B cell (primary cell): Measurements from ENCODE around the gene RELL2. TPM values are rescaled to one million over a fixed set of nuclear protein-coding genes. Genes with fewer than 3 reads are reported as not detected.

Source experiments
- ATAC-seq: fragments of 200-7000 bp; cut with Tn5 transposase; one replicate; pipeline ENCODE4 v1.10.0; 2021; ENCODE audit warnings: low read depth, mild to moderate bottlenecking, moderate number of reproducible peaks, moderate library complexity
- CTCF ChIA-PET: fragments of 350-600 bp; sonication (Branson Sonifier 250); formaldehyde crosslinking; loops from one replicate; lab custom pipeline; 2021; ENCODE audit warnings: antibody characterized with exemption, inconsistent platforms; lab: Charles Lee
- POLR2A ChIA-PET: fragments of 350-600 bp; sonication (Branson Sonifier 250); formaldehyde crosslinking; loops from one replicate; lab custom pipeline; 2021; ENCODE audit warnings: antibody characterized with exemption; lab: Charles Lee
- DNase-seq: peaks from one replicate; pipeline ENCODE4 v3.0.0; 2013
- H2AFZ ChIP-seq: 2 replicates; pipeline ENCODE4 v1.6.1; 2012; ENCODE audit warnings: mild to moderate bottlenecking, low read depth, low read length; ENCODE audit not compliant: insufficient read depth, poor library complexity, severe bottlenecking
- H3K27ac ChIP-seq, 2 donors: 1 replicate in 1 of 2; 2 replicates in 1 of 2; pipeline ENCODE4 v1.5.1; 2012 to 2013; ENCODE audit warnings: low read length in 2 of 2, mild to moderate bottlenecking in 2 of 2, moderate library complexity in 1 of 2
- H3K27me3 ChIP-seq, 4 experiments: fragments of 200-600 bp in 1 of 4; sonication (generic) in 1 of 4; replicated peaks in 1 of 4; 1 replicate in 2 of 4; 2 replicates in 2 of 4; pipeline versions ENCODE4 v1.6.1 to v1.7.0; 2013 to 2016; ENCODE audit warnings: low read length in 3 of 4, mild to moderate bottlenecking in 2 of 4, mixed read lengths in 1 of 4, moderate library complexity in 1 of 4; ENCODE audit not compliant: insufficient read depth in 4 of 4, control insufficient read depth in 3 of 4; ENCODE audit errors: control extremely low read depth in 1 of 4
- H3K36me3 ChIP-seq, 2 experiments: replicated peaks in 1 of 2; 1 replicate in 1 of 2; 2 replicates in 1 of 2; pipeline versions ENCODE4 v1.6.1 to v1.7.1; 2013; ENCODE audit warnings: low read length in 1 of 2; ENCODE audit not compliant: insufficient read depth in 2 of 2, control insufficient read depth in 1 of 2; ENCODE audit errors: control extremely low read depth in 1 of 2, extremely low read depth in 1 of 2
- H3K4me1 ChIP-seq, 2 donors: fragments of 200-600 bp in 1 of 2; sonication (generic) in 1 of 2; 1 replicate in 1 of 2; 2 replicates in 1 of 2; pipeline versions ENCODE4 v1.5.1 to v1.6.1; 2013 to 2017; ENCODE audit warnings: low read length in 2 of 2; ENCODE audit not compliant: control insufficient read depth in 2 of 2, insufficient read depth in 2 of 2
- H3K4me2 ChIP-seq: replicated peaks from 2 replicates; pipeline ENCODE3; 2012; ENCODE audit warnings: mild to moderate bottlenecking, low read depth, low read length; ENCODE audit not compliant: poor library complexity, severe bottlenecking
- H3K4me3 ChIP-seq, 5 experiments: fragments of 200-600 bp in 1 of 5; sonication (generic) in 1 of 5; 1 replicate in 3 of 5; 2 replicates in 2 of 5; pipeline versions ENCODE4 v1.5.1 to v1.7.0; 2011 to 2016; ENCODE audit warnings: low read length in 4 of 5, mild to moderate bottlenecking in 4 of 5, low read depth in 2 of 5, control low read depth in 1 of 5, moderate library complexity in 1 of 5; ENCODE audit not compliant: insufficient read depth in 1 of 5; ENCODE audit errors: control extremely low read depth in 1 of 5, extremely low read depth in 1 of 5
- H3K79me2 ChIP-seq: fragments of 200-600 bp; sonication (generic); one replicate; pipeline ENCODE4 v1.6.0; 2016; ENCODE audit warnings: low read length; ENCODE audit not compliant: control insufficient read depth, insufficient read depth
- H3K9ac ChIP-seq: fragments of 200-600 bp; sonication (generic); 2 replicates; pipeline ENCODE4 v1.6.1; 2017; ENCODE audit warnings: mild to moderate bottlenecking, low read length, moderate library complexity
- H3K9me3 ChIP-seq, 3 donors: one replicate each; pipeline versions ENCODE4 v1.6.1 to v1.7.1; 2013; ENCODE audit warnings: low read length in 2 of 3; ENCODE audit not compliant: control insufficient read depth in 2 of 3, insufficient read depth in 1 of 3; ENCODE audit errors: control extremely low read depth in 1 of 3
- H4K20me1 ChIP-seq: 2 replicates; pipeline ENCODE4 v1.6.0; 2012; ENCODE audit warnings: mild to moderate bottlenecking, low read length; ENCODE audit not compliant: insufficient read depth, control insufficient read depth, poor library complexity, severe bottlenecking
- H3K27ac Mint-ChIP-seq: one replicate; pipeline ENCODE4 v1.8.0; 2021; ENCODE audit warnings: mixed read lengths
- H3K27me3 Mint-ChIP-seq: one replicate; pipeline ENCODE4 v1.8.0; 2021; ENCODE audit warnings: mixed read lengths
- H3K4me1 Mint-ChIP-seq: one replicate; pipeline ENCODE4 v1.8.0; 2021; ENCODE audit warnings: mixed read lengths
- H3K4me3 Mint-ChIP-seq: one replicate; pipeline ENCODE4 v1.8.0; 2021; ENCODE audit warnings: mixed read lengths
- H3K9me3 Mint-ChIP-seq: one replicate; pipeline ENCODE4 v1.8.0; 2022; ENCODE audit warnings: mixed read lengths; ENCODE audit not compliant: insufficient read depth
- CTCF ChIP-seq: fragments of 200-600 bp; IDR thresholded peaks from one replicate; pipeline ENCODE4 v1.8.0; 2022; ENCODE audit warnings: antibody characterized with exemption, mild to moderate bottlenecking
- EZH2 ChIP-seq: IDR thresholded peaks from 2 replicates; pipeline ENCODE4 v1.6.1; 2012; ENCODE audit warnings: borderline replicate concordance, low read depth, mild to moderate bottlenecking, moderate library complexity, low read length; ENCODE audit not compliant: insufficient read depth, poor library complexity, severe bottlenecking
- WGBS: methylation state at CpG from one replicate; pipeline ENCODE4 v1.1.5; 2013; ENCODE audit warnings: missing lambda C conversion rate; ENCODE audit not compliant: insufficient coverage; 5-methylcytosine and 5-hydroxymethylcytosine counted together
- intact Hi-C: fragments of 100-400 bp; cut with micrococcal nuclease; formaldehyde crosslinking; loops from one replicate; pipeline ENCODE4 v1.10.0; 2022
- polyA plus RNA-seq: library from polyadenylated mRNA; depleted of rRNA; stranded (reverse); fragments of >200 nt; gene quantifications from 2 replicates; pipeline ENCODE4 v1.2.3, GENCODE V29; 2012
- total RNA-seq, 2 donors: library from RNA; stranded (reverse); fragments of 120-200 nt in 1 of 2; gene quantifications; 1 replicate in 1 of 2; 2 replicates in 1 of 2; pipeline versions ENCODE4 v1.2.3 to v1.2.4, GENCODE V29; 2013 to 2022

Gene RELL2
- total and polyA plus RNA-seq, 2 donors (not counting 1 experiment from before 2014, with no cell fraction given): 12.1 to 48.9 TPM

- Histone ChIP-seq H3K4me3 (peak within 1 kb of the TSS; percentile 84 to 98 (median 94)), H3K36me3 (peaks cover 0 to 26% of the 10 kb centered on the region in 2 experiments), H3K79me2 (peaks cover 69% of the 10 kb centered on the region), H4K20me1 (peaks cover 9% of the 10 kb centered on the region), H3K9me3 (peaks cover 0 to 4% (median 0%) of the 10 kb centered on the region in 3 donors), H3K4me1 (peaks cover 52 to 55% of the 10 kb centered on the region in 2 donors), H3K9ac (peak within 1 kb of the TSS; percentile 93), H3K27ac (peak within 1 kb of the TSS; percentile 86 to 92), H3K27me3 (no peaks in the 10 kb centered on the region), H3K4me2 (peak within 1 kb of the TSS; percentile 84), H2AFZ (peak within 1 kb of the TSS; percentile 85)
- CTCF ChIA-PET: interaction anchor here (0.5 to 28.1 kb wide), 22 partner anchors 9 to 350 kb away, joined by 3 to 760 read pairs (median 5); partner anchors contain the start of genes DELE1, FCHSD1, HDAC3 and PCDHGB6
- intact Hi-C loops: loop anchor here (1.0 to 2.0 kb wide), 7 partner anchors 14 to 299 kb away; partner anchors contain the start of genes FCHSD1, HDAC3, PCDHGA12 and RELL2
- H3K9me3 Mint-ChIP-seq: no peaks in the 10 kb centered on the region
- TF ChIP-seq CTCF: peak; percentile 94
- TF ChIP-seq EZH2: no peak
- POLR2A ChIA-PET: interaction anchor here (0.5 to 4.4 kb wide), 12 partner anchors 8 to 298 kb away, joined by 3 to 34 read pairs (median 6); partner anchors contain the start of genes FCHSD1, HDAC3, RELL2 and TAF7
- peak within 1 kb of the TSS; percentile 91 for H3K27ac Mint-ChIP-seq
- ATAC-seq (peak; percentile 89), DNase-seq (peak; percentile 99)
- H3K27me3 Mint-ChIP-seq: no peaks in the 10 kb centered on the region
- H3K4me1 Mint-ChIP-seq: peaks cover 59% of the 10 kb centered on the region
- 2% methylated on average over 70 of the region's 70 CpGs for WGBS
- peak within 1 kb of the TSS; percentile 93 for H3K4me3 Mint-ChIP-seq
Observed at GRCh38 chr5:141618804-141619554, 17.8 kb upstream of the RELL2 start, which contains the start of gene DIAPH1. TSS of gene DIAPH1 (minus strand) at chr5:141619000. CDS start at chr5:141618914, 86 bp downstream.
